ENCODE measurements around the gene SOX11. TPM values are rescaled to one million over a fixed set of nuclear protein-coding genes. Genes with fewer than 3 reads are reported as not detected.

SOX11 gene
- total RNA-seq, 1 donor from 2014 or later = 19.2 TPM

DNA sequence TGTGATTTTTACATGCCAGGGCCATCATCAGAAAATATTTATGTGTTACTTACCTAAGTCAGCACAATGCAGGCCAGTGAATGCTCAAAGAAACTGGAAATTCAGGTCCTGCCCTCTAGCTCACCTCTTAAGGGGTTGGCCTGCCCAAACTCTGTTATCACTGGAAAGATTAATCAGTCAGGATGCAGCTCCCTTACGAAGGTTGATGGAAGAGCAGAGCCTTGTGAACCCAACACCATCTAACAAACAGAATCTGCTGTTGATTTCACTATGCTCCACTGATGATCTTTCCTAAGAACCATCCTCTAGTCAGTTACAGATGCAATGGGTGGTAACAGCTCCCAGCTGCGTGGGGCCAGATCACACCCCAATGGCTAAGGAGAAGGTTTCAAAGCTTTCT, 38.2 kb downstream of the SOX11 start:
- Histone ChIP-seq H3K4me3 (ENCODE audit: insufficient read depth, low read depth, low read length) (no peak overlapping the region), H3K9me3 (ENCODE audit: insufficient read depth, low read depth, low read length) (peaks cover 2% of the 10 kb centered on the region), H2AFZ (ENCODE audit: low read depth, low read length) (no peak overlapping the region), H3K4me2 (ENCODE audit: low read length) (no peak overlapping the region), H3K4me1 (ENCODE audit: insufficient read depth, low read length) (peaks cover 11% of the 10 kb centered on the region), H4K20me1 (ENCODE audit: insufficient read depth, low read length) (no peaks in the 10 kb centered on the region), H3K9ac (ENCODE audit: low read length) (no peak overlapping the region), H3K79me2 (ENCODE audit: insufficient read depth, low read length) (no peaks in the 10 kb centered on the region), H3K36me3 (ENCODE audit: insufficient read depth, low read length) (no peaks in the 10 kb centered on the region), H3K27ac (ENCODE audit: low read depth, low read length) (no peak overlapping the region), H3K27me3 (ENCODE audit: insufficient read depth, low read length) (no peaks in the 10 kb centered on the region)
- peaks cover 9% of the 10 kb centered on the region for H3K4me1 Mint-ChIP-seq (ENCODE audit: low read depth, unreplicated experiment)
- no peak for DNase-seq (ENCODE audit: low read depth)
- H3K27me3 Mint-ChIP-seq (ENCODE audit: low read depth, unreplicated experiment) = no peaks in the 10 kb centered on the region
- H3K36me3 Mint-ChIP-seq (ENCODE audit: low read depth, unreplicated experiment) = no peaks in the 10 kb centered on the region
- peaks cover 4% of the 10 kb centered on the region for H3K9me3 Mint-ChIP-seq (ENCODE audit: unreplicated experiment)
- no peak overlapping the region for H3K27ac Mint-ChIP-seq (ENCODE audit: unreplicated experiment)
- TF ChIP-seq, protein P1, sequence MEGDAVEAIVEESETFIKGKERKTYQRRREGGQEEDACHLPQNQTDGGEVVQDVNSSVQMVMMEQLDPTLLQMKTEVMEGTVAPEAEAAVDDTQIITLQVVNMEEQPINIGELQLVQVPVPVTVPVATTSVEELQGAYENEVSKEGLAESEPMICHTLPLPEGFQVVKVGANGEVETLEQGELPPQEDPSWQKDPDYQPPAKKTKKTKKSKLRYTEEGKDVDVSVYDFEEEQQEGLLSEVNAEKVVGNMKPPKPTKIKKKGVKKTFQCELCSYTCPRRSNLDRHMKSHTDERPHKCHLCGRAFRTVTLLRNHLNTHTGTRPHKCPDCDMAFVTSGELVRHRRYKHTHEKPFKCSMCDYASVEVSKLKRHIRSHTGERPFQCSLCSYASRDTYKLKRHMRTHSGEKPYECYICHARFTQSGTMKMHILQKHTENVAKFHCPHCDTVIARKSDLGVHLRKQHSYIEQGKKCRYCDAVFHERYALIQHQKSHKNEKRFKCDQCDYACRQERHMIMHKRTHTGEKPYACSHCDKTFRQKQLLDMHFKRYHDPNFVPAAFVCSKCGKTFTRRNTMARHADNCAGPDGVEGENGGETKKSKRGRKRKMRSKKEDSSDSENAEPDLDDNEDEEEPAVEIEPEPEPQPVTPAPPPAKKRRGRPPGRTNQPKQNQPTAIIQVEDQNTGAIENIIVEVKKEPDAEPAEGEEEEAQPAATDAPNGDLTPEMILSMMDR (IDR thresholded peaks at IDR 0.05; ENCODE audit: insufficient read depth, low read depth, low read length) = no peak
- TF ChIP-seq EZH2 (IDR thresholded peaks at IDR 0.05; ENCODE audit: insufficient read depth, low read length) = no peak
- no peak overlapping the region for H3K4me3 Mint-ChIP-seq (ENCODE audit: unreplicated experiment)
- FAIRE-seq = no peak

DNA sequence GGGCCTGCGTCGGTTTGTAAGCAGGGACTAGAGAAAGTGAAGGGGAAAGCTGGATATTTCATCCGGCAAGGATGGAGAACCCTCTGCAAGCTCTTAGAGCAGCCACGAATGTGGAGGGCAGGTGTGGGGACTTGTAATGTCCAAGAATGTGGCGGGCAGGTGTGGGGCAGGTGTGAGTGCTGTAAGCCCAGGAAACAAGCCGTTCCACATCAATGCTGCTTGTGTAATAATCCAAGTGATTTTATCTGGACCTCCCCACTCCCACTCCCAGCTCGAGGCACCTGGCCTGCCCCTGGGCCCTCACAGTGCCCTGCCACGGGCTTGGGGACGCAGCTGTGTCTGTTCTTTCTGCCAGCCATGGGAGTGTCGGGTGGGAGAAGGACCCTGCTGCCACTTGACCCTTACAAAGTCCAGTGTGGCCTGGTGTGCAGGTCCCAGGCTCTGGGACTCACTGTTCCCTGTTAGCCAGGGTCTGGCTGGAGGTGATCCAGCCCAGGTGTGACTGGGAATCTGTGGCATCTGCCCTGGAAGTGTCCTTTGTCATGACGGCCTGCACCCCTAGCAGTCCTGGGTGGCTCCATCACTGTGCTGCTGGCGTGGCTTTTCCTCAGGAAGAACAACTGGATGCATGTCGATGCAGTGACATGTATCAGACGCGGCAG, 42.8 kb downstream of the SOX11 start:
- no peak overlapping the region for H3K27ac ChIP-seq (ENCODE audit: low read depth, low read length)
- no peak overlapping the region for H3K4me2 ChIP-seq (ENCODE audit: low read length)
- Mint-ChIP-seq H3K27me3 (ENCODE audit: low read depth, unreplicated experiment) (no peaks in the 10 kb centered on the region), H3K4me3 (ENCODE audit: unreplicated experiment) (no peak overlapping the region), H3K9me3 (ENCODE audit: unreplicated experiment) (peaks cover 4% of the 10 kb centered on the region), H3K27ac (ENCODE audit: unreplicated experiment) (no peak overlapping the region), H3K36me3 (ENCODE audit: low read depth, unreplicated experiment) (no peaks in the 10 kb centered on the region), H3K4me1 (ENCODE audit: low read depth, unreplicated experiment) (peaks cover 6% of the 10 kb centered on the region)
- H4K20me1 ChIP-seq (ENCODE audit: insufficient read depth, low read length) = no peaks in the 10 kb centered on the region
- no peaks in the 10 kb centered on the region for H3K4me1 ChIP-seq (ENCODE audit: insufficient read depth, low read length)
- TF ChIP-seq, protein P1 (IDR thresholded peaks at IDR 0.05; ENCODE audit: insufficient read depth, low read depth, low read length) = no peak
- no peak for TF ChIP-seq EZH2 (IDR thresholded peaks at IDR 0.05; ENCODE audit: insufficient read depth, low read length)
- no peak overlapping the region for H3K4me3 ChIP-seq (ENCODE audit: insufficient read depth, low read depth, low read length)
- H3K9ac ChIP-seq (ENCODE audit: low read length) = no peak overlapping the region
- H3K9me3 ChIP-seq (ENCODE audit: insufficient read depth, low read depth, low read length) = peaks cover 3% of the 10 kb centered on the region
- H3K79me2 ChIP-seq (ENCODE audit: insufficient read depth, low read length) = no peaks in the 10 kb centered on the region
- FAIRE-seq (no peak), DNase-seq (ENCODE audit: low read depth) (no peak)
- H2AFZ ChIP-seq (ENCODE audit: low read depth, low read length) = no peak overlapping the region
- H3K36me3 ChIP-seq (ENCODE audit: insufficient read depth, low read length) = no peaks in the 10 kb centered on the region
- no peaks in the 10 kb centered on the region for H3K27me3 ChIP-seq (ENCODE audit: insufficient read depth, low read length)

DNA sequence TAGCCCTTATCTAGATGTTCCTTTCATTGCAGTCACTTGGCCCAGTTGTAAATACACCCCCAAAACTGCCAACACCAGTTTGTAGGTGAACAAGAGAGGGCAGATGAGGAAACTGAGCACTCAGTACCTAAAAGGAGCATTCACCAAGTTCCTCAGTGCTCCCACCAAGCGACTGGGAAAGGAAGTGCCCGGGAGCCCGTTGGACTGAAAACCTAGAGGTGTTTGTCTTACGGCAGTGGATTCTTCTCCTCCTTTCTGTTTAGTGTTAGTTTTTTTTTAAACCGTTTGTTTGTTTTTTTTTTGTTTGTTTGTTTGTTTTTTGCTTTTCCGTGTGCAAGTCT, 43.3 kb downstream of the SOX11 start:
- FAIRE-seq = no peak
- H3K4me2 ChIP-seq (ENCODE audit: low read length) = no peak overlapping the region
- H3K4me1 Mint-ChIP-seq (ENCODE audit: low read depth, unreplicated experiment) = peaks cover 4% of the 10 kb centered on the region
- H3K9me3 ChIP-seq (ENCODE audit: insufficient read depth, low read depth, low read length) = peaks cover 3% of the 10 kb centered on the region
- DNase-seq (ENCODE audit: low read depth) = no peak
- peaks cover 4% of the 10 kb centered on the region for H3K9me3 Mint-ChIP-seq (ENCODE audit: unreplicated experiment)
- no peak overlapping the region for H3K27ac Mint-ChIP-seq (ENCODE audit: unreplicated experiment)
- no peaks in the 10 kb centered on the region for H3K27me3 ChIP-seq (ENCODE audit: insufficient read depth, low read length)
- H2AFZ ChIP-seq (ENCODE audit: low read depth, low read length) = no peak overlapping the region
- H4K20me1 ChIP-seq (ENCODE audit: insufficient read depth, low read length) = no peaks in the 10 kb centered on the region
- H3K4me3 Mint-ChIP-seq (ENCODE audit: unreplicated experiment) = no peak overlapping the region
- H3K4me3 ChIP-seq (ENCODE audit: insufficient read depth, low read depth, low read length) = no peak overlapping the region
- no peaks in the 10 kb centered on the region for H3K36me3 ChIP-seq (ENCODE audit: insufficient read depth, low read length)
- no peaks in the 10 kb centered on the region for H3K36me3 Mint-ChIP-seq (ENCODE audit: low read depth, unreplicated experiment)
- no peak overlapping the region for H3K9ac ChIP-seq (ENCODE audit: low read length)
- no peaks in the 10 kb centered on the region for H3K4me1 ChIP-seq (ENCODE audit: insufficient read depth, low read length)
- H3K27ac ChIP-seq (ENCODE audit: low read depth, low read length) = no peak overlapping the region
- no peaks in the 10 kb centered on the region for H3K79me2 ChIP-seq (ENCODE audit: insufficient read depth, low read length)
- H3K27me3 Mint-ChIP-seq (ENCODE audit: low read depth, unreplicated experiment) = no peaks in the 10 kb centered on the region
- no peak for TF ChIP-seq EZH2 (IDR thresholded peaks at IDR 0.05; ENCODE audit: insufficient read depth, low read length)
- TF ChIP-seq, protein P1 (IDR thresholded peaks at IDR 0.05; ENCODE audit: insufficient read depth, low read depth, low read length) = no peak
